Jurkat, Clone E6-1 (cell line): Measurements from ENCODE around the gene PNLIPRP2. TPM values are rescaled to one million over a fixed set of nuclear protein-coding genes. Genes with fewer than 3 reads are reported as not detected.

Experiments
- DNase-seq: peaks from one replicate; pipeline ENCODE4 v3.0.0-alpha.2; 2011; ENCODE audit warnings: low read depth, low spot score
- H3K4me3 ChIP-seq: 2 replicates; pipeline ENCODE4 v1.5.1; 2011; ENCODE audit warnings: mild to moderate bottlenecking, low read length, control low read depth, moderate library complexity
- polyA plus RNA-seq: library from polyadenylated mRNA; unstranded; fragments of >200 nt; gene quantifications from one replicate; pipeline ENCODE4 v1.2.1, GENCODE V29; 2012; ENCODE audit warnings: missing spikeins; ENCODE audit not compliant: insufficient read length, insufficient read depth

Gene PNLIPRP2
- polyA plus RNA-seq = not detected

- no peak within 1 kb of the TSS for H3K4me3 ChIP-seq
Observed at GRCh38 chr10:116620423-116621400, at the start of gene PNLIPRP2. TSS of gene PNLIPRP2 (plus strand) at chr10:116620953.

GRCh38 chr10:116574797-116575196, 46.0 kb upstream of the PNLIPRP2 start:
- H3K4me3 ChIP-seq = no peak overlapping the region

More at GRCh38 chr10:116620423-116621400, at the start of gene PNLIPRP2:
- DNase-seq = no peak

GRCh38 chr10:116587878-116588591, 32.7 kb upstream of the PNLIPRP2 start:
- DNase-seq = no peak
- H3K4me3 ChIP-seq = no peak overlapping the region

More at GRCh38 chr10:116574797-116575196, 46.0 kb upstream of the PNLIPRP2 start:
- no peak for DNase-seq

GRCh38 chr10:116588995-116589394, 31.8 kb upstream of the PNLIPRP2 start:
- H3K4me3 ChIP-seq = no peak overlapping the region
- no peak for DNase-seq

- H3K4me3 ChIP-seq = no peak overlapping the region
- no peak for DNase-seq
Observed at GRCh38 chr10:116589926-116590325, 30.8 kb upstream of the PNLIPRP2 start.

- DNase-seq = no peak
- H3K4me3 ChIP-seq = no peak within 1 kb of the TSS
Observed at GRCh38 chr10:116590590-116591444, 29.9 kb upstream of the PNLIPRP2 start, which contains the start of gene PNLIPRP1. TSS of gene PNLIPRP1 (plus strand) at chr10:116590959. CDS start at chr10:116591130, 171 bp downstream.

- H3K4me3 ChIP-seq = no peak overlapping the region
- DNase-seq = no peak
Observed at GRCh38 chr10:116593139-116593740, 27.5 kb upstream of the PNLIPRP2 start.

GRCh38 chr10:116594525-116595035, 26.2 kb upstream of the PNLIPRP2 start:
- no peak for DNase-seq
- H3K4me3 ChIP-seq = no peak overlapping the region

- H3K4me3 ChIP-seq = no peak overlapping the region
- no peak for DNase-seq
Observed at GRCh38 chr10:116596062-116596461, 24.7 kb upstream of the PNLIPRP2 start.

GRCh38 chr10:116597543-116597942, 23.2 kb upstream of the PNLIPRP2 start:
- no peak for DNase-seq
- H3K4me3 ChIP-seq = no peak overlapping the region

- no peak for DNase-seq
Observed at GRCh38 chr10:116598329-116598728, 22.4 kb upstream of the PNLIPRP2 start.

GRCh38 chr10:116599991-116600390, 20.8 kb upstream of the PNLIPRP2 start:
- no peak overlapping the region for H3K4me3 ChIP-seq
- no peak for DNase-seq

More at GRCh38 chr10:116598329-116598728, 22.4 kb upstream of the PNLIPRP2 start:
- no peak overlapping the region for H3K4me3 ChIP-seq

- H3K4me3 ChIP-seq = no peak overlapping the region
- no peak for DNase-seq
Observed at GRCh38 chr10:116602648-116603400, 17.9 kb upstream of the PNLIPRP2 start.

GRCh38 chr10:116606061-116606483, 14.7 kb upstream of the PNLIPRP2 start:
- DNase-seq = no peak

GRCh38 chr10:116607336-116607735, 13.4 kb upstream of the PNLIPRP2 start:
- DNase-seq = no peak
- H3K4me3 ChIP-seq = no peak overlapping the region

More at GRCh38 chr10:116606061-116606483, 14.7 kb upstream of the PNLIPRP2 start:
- no peak overlapping the region for H3K4me3 ChIP-seq

- no peak overlapping the region for H3K4me3 ChIP-seq
- no peak for DNase-seq
Observed at GRCh38 chr10:116608686-116609594, 11.8 kb upstream of the PNLIPRP2 start.
